Measurements from ENCODE around the gene VEGFA.

DNA sequence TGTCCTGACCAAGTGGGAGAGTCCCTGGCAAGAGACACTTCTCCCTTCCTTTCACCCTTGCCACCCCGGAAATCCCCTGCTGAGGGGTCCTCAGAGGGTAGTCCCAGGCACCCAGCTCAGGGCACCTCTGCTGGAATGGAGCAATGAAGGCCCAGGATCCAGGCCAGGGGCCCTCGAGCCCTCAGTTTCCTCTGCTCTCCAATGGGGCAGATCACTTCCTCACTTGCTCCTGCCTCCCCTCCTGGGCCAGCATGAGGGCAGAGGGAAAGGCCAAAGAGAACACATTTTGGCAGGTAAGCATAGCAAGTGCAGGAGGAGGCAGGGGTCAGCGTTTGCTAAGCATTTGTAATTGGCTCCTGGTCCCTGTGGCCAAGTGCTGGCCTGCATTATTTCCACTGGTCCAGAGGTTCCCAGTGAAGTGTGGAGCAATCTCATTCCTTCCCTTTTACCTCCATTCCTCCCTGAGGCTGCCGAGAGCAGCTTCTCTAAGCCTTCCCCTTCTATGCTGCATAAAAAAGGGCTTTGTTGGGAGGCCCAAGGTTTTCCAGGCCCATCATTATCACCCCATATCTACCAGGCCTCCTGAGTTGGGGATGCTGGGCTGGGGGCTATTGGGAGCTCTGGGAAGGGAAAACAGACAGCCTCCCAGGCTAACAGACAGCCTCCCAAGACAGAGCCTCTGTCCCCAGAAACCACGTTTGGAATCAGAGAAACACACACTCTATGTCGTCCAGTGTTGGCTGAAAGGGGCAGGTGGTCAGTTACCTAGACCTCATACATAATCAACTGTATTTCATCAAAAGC lies 28.8 kb upstream of the VEGFA start:
- TF ChIP-seq FOXM1 (IDR thresholded peaks at IDR 0.05; ENCODE audit: borderline replicate concordance) (no peak), TARDBP (IDR thresholded peaks at IDR 0.05) (no peak), FOXK2 (IDR thresholded peaks at IDR 0.05) (no peak)
- TF ChIP-seq, protein P1, sequence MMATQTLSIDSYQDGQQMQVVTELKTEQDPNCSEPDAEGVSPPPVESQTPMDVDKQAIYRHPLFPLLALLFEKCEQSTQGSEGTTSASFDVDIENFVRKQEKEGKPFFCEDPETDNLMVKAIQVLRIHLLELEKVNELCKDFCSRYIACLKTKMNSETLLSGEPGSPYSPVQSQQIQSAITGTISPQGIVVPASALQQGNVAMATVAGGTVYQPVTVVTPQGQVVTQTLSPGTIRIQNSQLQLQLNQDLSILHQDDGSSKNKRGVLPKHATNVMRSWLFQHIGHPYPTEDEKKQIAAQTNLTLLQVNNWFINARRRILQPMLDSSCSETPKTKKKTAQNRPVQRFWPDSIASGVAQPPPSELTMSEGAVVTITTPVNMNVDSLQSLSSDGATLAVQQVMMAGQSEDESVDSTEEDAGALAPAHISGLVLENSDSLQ (IDR thresholded peaks at IDR 0.05): no peak

Data from HEK293T (cell line).